SW480 (cell line): Measurements from ENCODE around the gene UBE2G2.

Experiments used
- DNase-seq: peaks from one replicate; pipeline ENCODE4 v3.0.0-alpha.2; 2016; ENCODE audit warnings: low spot score

Gene UBE2G2

GRCh38 chr21:44749116-44749758 lies 52.4 kb downstream of the UBE2G2 start:
- DNase-seq = no peak

GRCh38 chr21:44748621-44749020 lies 53.0 kb downstream of the UBE2G2 start:
- no peak for DNase-seq

GRCh38 chr21:44742418-44743153 lies 59.0 kb downstream of the UBE2G2 start:
- DNase-seq = peak; percentile 67

GRCh38 chr21:44741921-44742320 lies 59.7 kb downstream of the UBE2G2 start:
- DNase-seq = no peak

GRCh38 chr21:44740742-44741141 lies 60.9 kb downstream of the UBE2G2 start:
- DNase-seq = no peak

- DNase-seq = no peak
Observed at GRCh38 chr21:44739316-44739715, 62.3 kb downstream of the UBE2G2 start.

GRCh38 chr21:44738621-44739020 lies 63.0 kb downstream of the UBE2G2 start:
- DNase-seq = no peak

GRCh38 chr21:44737706-44738354 lies 63.8 kb downstream of the UBE2G2 start:
- no peak for DNase-seq

- DNase-seq = no peak
Observed at GRCh38 chr21:44736291-44737004, 65.2 kb downstream of the UBE2G2 start.

- no peak for DNase-seq
Observed at GRCh38 chr21:44735821-44736220, 65.8 kb downstream of the UBE2G2 start.

GRCh38 chr21:44734841-44735240 lies 66.8 kb downstream of the UBE2G2 start:
- no peak for DNase-seq

- no peak for DNase-seq
Observed at GRCh38 chr21:44734026-44734745, 67.4 kb downstream of the UBE2G2 start.

GRCh38 chr21:44732956-44733355 lies 68.7 kb downstream of the UBE2G2 start:
- DNase-seq = no peak

GRCh38 chr21:44732263-44732662 lies 69.4 kb downstream of the UBE2G2 start:
- DNase-seq = no peak

- no peak for DNase-seq
Observed at GRCh38 chr21:44730951-44731579, 70.6 kb downstream of the UBE2G2 start.

- no peak for DNase-seq
Observed at GRCh38 chr21:44730028-44730395, 71.6 kb downstream of the UBE2G2 start.

GRCh38 chr21:44729336-44730027 lies 72.1 kb downstream of the UBE2G2 start:
- DNase-seq = peak; percentile 45

- no peak for DNase-seq
Observed at GRCh38 chr21:44728716-44729115, 72.9 kb downstream of the UBE2G2 start.

GRCh38 chr21:44727757-44728156 lies 73.9 kb downstream of the UBE2G2 start:
- no peak for DNase-seq

- DNase-seq = no peak
Observed at GRCh38 chr21:44727321-44727720, 74.3 kb downstream of the UBE2G2 start.

- DNase-seq = no peak
Observed at GRCh38 chr21:44726826-44727225, 74.8 kb downstream of the UBE2G2 start.
